Fibroblast of skin of back (primary cell): ENCODE data around the gene GPR68.
A peak's percentile ranks its signal among the peaks of the same experiment; 100 is the strongest.
"Not testable (repeated sequence)": the region's sequence is repeated elsewhere in the genome, so short reads cannot be mapped to it uniquely, and the experiment has no call there.

Source experiments
- DNase-seq: peaks from one replicate; pipeline ENCODE4 v3.0.0-alpha.2; 2013

Gene GPR68

DNA sequence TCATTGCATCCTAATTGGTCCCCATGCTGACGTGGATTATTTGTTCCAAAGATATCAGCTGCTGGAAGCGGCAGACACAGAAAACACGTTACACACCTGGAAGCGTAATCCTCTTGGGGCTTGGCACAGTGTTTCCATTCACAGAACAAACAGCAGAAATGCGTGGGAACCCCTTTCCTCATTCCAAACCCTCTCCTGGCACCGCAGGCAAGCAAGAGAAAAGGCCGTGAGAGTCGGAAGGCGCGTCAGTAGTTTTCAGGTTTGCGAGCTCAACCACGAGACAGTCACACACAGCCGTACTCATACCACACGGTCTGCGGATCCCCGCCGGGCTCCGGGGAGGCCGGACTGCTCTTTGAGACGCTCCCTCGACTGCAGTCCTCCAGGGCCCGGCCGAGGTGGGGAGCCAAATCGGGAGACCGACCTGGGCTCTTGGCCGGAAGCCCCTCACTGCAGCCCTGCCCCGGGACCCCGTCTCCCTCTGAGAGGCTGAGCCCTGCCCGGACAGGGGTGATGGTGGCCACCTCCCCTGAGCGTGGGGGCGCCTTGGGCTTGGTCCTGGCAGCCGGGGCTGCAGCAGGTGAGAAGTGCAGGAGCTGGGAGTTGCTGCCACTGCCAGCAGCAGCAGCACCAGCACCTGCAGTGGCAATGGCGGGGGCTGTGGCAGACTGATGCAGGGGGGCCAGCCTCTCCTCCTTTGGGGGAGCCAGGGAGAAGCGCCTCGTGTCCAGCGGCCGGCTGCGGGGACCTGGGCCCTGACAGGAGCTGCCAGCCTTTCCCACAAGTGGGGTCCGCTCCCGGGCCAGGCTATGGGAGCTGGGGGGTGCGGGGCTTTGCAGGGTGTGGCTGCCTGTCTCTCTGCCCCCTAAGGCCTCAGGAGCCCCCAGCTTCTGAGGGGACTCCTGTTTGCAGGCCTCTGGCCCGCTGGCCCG lies 28.1 kb upstream of the GPR68 start:
- DNase-seq, result no peak

DNA sequence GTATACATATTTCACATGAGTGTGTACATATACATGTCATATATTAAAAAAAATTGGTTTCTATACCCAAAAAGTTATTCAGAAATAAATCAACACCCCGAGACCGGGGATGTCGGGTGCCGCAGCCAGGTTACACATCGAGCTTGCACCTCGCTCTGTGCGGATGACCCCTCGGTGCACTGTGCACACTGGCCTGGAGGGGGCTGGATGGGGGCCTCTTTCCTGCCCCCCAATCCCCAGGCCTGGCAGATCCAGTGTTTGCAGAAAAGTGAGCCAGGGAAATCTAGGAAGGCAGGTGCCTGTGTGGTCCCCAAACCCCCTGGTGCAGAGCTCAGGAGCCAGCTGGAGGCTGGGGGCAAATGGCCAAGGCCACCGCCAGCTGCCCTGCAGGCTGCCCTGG lies 27.1 kb upstream of the GPR68 start:
- DNase-seq, result no peak

GRCh38 chr14:91270619-91271018 lies 26.1 kb upstream of the GPR68 start:
- DNase-seq, result no peak

- DNase-seq, result no peak
Measured at GRCh38 chr14:91270188-91270587, 25.7 kb upstream of the GPR68 start.

- peak; percentile 44 for DNase-seq
Measured at GRCh38 chr14:91269076-91269991, 24.8 kb upstream of the GPR68 start.

DNA sequence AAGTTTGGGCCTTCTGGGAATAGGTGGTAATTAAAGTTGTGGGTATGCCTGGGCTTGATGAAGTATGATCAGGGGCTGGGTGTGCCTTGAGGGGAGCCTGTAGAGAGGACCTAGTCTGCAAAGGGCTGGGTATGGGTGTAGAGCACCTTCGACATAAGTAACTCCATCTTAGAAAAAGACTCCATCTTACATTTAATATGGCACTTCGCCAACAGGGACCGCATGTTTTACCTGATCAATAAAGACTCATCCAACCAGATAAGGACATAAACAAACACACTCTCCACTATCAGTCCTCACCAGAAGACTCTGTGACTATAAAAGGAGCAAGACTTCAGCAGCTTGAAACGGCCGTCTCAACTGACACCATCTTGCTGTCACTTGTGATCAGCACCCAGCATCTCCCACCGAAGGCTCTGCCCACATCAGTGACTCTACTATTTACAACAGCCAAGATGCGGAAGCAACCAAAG lies 23.5 kb upstream of the GPR68 start:
- DNase-seq, result no peak

- DNase-seq, result not testable (repeated sequence)
Measured at GRCh38 chr14:91266276-91266675, 21.8 kb upstream of the GPR68 start.

DNA sequence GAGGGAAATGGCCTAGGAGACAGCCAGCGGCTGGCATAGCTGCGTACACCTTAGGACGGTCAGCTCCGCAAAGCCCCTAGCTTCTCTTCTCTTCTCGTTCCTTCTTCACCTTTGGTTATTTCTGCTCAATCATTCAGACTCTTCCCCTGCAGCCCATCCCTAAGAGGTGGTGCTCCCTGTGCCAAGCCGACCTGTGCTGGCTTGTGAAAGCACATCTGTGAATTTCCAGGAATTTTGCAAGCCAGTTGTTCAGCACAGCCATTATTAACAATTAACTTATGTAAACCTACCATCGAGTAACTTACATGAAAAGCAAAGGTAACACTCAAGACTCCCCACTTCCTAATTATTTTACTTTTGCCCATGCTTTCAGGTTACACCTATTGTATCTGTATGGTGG lies 20.9 kb upstream of the GPR68 start:
- no peak for DNase-seq

GRCh38 chr14:91264151-91265150 lies 19.9 kb upstream of the GPR68 start:
- DNase-seq, result no peak

- no peak for DNase-seq
Measured at GRCh38 chr14:91263329-91263728, 18.8 kb upstream of the GPR68 start.

DNA sequence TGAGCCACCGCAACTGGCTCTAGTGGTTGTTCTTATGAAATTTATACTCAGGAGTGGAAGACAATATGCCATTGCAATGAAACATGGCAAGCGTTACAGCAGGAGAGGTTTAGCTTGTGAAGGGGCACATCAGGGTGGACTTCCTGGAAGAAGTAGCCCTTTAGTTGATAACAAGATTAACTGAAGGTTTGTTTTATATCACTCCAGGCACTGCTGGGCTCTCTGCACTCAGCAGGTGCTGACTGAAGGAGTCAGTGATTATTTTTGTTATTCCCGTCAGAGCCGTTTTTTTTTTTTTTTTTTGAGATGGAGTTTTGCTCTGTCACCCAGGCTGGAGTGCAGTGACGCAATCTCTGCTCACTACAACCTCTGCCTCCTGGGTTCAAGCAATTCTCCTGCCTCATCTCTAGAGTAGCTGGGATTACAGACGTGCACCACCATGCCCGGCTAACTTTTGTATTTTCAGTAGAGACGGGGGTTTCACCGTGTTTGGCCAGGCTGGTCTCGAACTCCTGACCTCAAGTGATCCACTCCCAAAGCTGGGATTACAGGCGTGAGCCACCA lies 17.6 kb upstream of the GPR68 start:
- DNase-seq, result no peak

- DNase-seq, result no peak
Measured at GRCh38 chr14:91261115-91261514, 16.6 kb upstream of the GPR68 start.

- DNase-seq, result no peak
Measured at GRCh38 chr14:91258876-91259275, 14.4 kb upstream of the GPR68 start.

GRCh38 chr14:91258011-91258618 lies 13.6 kb upstream of the GPR68 start:
- DNase-seq, result no peak

DNA sequence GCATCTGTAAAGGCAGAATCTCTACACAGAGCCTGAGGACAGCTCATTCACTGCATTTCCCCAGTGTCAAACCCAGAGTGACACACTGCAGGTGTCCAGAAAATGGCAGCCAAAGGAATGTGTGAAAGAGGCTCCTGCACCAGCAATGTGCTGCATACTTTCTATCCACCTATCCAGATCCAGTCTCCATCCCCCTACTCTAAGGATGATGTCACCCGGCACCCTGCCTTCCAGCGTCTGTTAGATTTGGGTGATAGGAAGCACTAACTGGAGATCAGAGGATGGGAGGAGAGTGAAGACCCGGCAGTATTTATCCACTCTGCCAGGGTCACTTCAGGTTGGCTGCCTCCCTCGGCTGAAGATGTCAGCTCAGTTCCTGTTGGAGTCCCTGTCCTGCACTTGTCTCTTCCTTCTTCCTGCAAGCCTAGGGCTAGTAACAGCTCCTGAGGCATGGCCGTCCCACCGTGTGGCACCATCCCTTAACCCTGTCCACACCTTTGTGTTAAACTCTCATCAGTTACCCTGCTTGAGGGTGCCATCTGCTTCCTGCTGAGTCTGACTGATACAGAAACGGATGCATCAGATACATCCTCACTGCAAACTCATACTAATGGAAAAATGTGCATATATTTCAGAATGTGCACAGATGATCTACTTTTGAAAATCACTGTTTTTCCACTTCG lies 13.0 kb upstream of the GPR68 start:
- no peak for DNase-seq

DNA sequence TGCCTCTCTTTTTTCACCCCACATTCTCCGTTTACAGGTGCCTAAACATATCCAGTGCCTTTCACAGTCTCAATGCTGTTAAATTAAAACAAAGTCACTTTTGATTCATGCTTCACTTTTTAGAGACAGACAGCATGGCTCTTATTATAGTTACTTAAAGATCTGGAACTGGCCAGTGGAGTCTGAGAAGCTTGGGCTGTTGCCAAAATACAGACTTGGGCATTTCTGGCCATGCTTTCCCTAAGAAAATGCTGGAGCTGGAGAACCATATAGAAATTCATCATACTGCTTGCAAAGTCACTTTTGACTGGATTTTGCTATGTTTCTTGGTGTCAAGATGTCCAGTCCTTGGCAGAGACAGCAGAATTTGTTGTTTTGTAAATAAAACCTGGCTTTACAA lies 12.2 kb upstream of the GPR68 start:
- DNase-seq, result no peak

- DNase-seq, result no peak
Measured at GRCh38 chr14:91255026-91255695, 10.7 kb upstream of the GPR68 start.

GRCh38 chr14:91254461-91254860 lies 10.0 kb upstream of the GPR68 start:
- DNase-seq, result no peak

DNA sequence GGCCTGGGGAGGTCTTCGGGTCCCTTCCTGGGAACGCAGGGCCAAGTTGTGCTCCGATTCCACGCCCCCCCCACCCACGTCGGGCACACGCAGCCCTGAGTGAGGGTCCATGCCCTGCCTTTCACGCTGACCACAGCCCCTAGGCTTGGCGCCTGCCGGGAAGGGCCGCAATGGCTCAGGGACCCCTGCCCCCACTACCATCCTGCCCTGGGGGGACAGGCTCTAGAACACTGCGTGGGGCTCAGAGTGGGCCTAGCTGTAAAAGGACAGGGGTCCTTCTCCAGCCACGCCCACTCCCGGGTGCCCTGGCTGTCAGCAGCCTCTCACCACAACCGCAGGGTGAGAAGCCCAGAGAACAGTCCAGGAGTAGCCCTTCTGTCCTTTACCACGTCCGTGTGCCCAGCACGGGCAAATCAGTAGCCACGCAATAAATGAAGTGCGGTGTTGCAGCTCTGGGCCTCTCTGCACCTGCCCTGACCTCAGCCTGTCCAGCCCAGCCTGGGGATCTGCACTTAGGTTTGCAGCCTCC lies 9.4 kb upstream of the GPR68 start:
- DNase-seq, result no peak
